AG09319 (cell line): ENCODE measurements around the gene CCDC71L.

ENCODE experiments used
- DNase-seq: peaks from one replicate; pipeline ENCODE4 v3.0.0-alpha.2; 2010; ENCODE audit warnings: low read depth; ENCODE audit errors: extremely low read depth
- CTCF ChIP-seq: IDR thresholded peaks from 2 replicates; pipeline ENCODE4 v1.5.1; 2011; ENCODE audit warnings: low read depth, mild to moderate bottlenecking, inconsistent platforms, low read length, moderate library complexity

The CCDC71L gene

GRCh38 chr7:106620676-106621075 lies 40.3 kb downstream of the CCDC71L start:
- no peak for TF ChIP-seq CTCF
- DNase-seq, result no peak

- DNase-seq, result no peak
- TF ChIP-seq CTCF, result no peak
These were observed 40.9 kb downstream of the CCDC71L start for GRCh38 chr7:106620034-106620433.

- no peak for TF ChIP-seq CTCF
- no peak for DNase-seq
These were observed 41.7 kb downstream of the CCDC71L start for GRCh38 chr7:106619213-106619612.

GRCh38 chr7:106618480-106618879 lies 42.5 kb downstream of the CCDC71L start:
- no peak for DNase-seq
- TF ChIP-seq CTCF, result no peak

- DNase-seq, result no peak
- no peak for TF ChIP-seq CTCF
These were observed 43.1 kb downstream of the CCDC71L start for GRCh38 chr7:106617860-106618259.

- TF ChIP-seq CTCF, result no peak
- DNase-seq, result no peak
These were observed 44.3 kb downstream of the CCDC71L start for GRCh38 chr7:106616708-106617051.

- no peak for TF ChIP-seq CTCF
- DNase-seq, result no peak
These were observed 44.9 kb downstream of the CCDC71L start for GRCh38 chr7:106615808-106616707.
